Measurements from ENCODE around the gene TBCE. TPM values are rescaled to one million over a fixed set of nuclear protein-coding genes. Genes with fewer than 3 reads are reported as not detected.

The TBCE gene
- total and polyA plus RNA-seq, 7 donors: 20.6 to 41.5 (median 26.8) TPM

DNA sequence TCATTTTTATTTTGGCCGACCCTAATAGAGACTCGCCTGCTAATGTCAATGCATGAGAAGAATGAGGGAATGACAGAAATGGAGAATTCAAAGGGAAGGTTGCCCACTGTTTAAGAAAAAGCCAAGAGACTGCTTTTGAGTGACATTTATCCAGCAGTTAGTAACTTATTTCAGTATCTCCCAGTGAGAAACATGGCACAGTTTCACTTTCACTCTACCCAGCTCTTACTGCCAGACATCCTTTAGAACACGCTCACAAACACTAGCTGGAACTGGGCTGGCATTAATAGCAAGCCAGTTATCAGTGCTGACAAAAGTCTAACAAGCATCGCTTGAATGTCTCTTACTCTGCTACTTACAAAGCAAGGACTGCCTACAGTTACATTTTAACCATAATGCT is 30.3 kb upstream of the TBCE start:
- Histone ChIP-seq H3K9me3 (no peaks in the 10 kb centered on the region), H3K4me1 (peaks cover 7% of the 10 kb centered on the region), H3K36me3 (ENCODE audit: insufficient read depth in 1 of 2, low read depth in 1 of 2) (peaks cover 4 to 62% of the 10 kb centered on the region in 2 donors), H3K27ac (no peak overlapping the region), H3K27me3 (ENCODE audit: insufficient read depth in 3 of 3, low read length in 2 of 3) (no peaks in the 10 kb centered on the region), H3K4me3 (no peak overlapping the region)
- 82 to 89% (median 83%) methylated on average over 4 of the region's 4 CpGs for WGBS, 3 donors
- ATAC-seq (no peak), DNase-seq (no peak)
- TF ChIP-seq, protein P1, sequence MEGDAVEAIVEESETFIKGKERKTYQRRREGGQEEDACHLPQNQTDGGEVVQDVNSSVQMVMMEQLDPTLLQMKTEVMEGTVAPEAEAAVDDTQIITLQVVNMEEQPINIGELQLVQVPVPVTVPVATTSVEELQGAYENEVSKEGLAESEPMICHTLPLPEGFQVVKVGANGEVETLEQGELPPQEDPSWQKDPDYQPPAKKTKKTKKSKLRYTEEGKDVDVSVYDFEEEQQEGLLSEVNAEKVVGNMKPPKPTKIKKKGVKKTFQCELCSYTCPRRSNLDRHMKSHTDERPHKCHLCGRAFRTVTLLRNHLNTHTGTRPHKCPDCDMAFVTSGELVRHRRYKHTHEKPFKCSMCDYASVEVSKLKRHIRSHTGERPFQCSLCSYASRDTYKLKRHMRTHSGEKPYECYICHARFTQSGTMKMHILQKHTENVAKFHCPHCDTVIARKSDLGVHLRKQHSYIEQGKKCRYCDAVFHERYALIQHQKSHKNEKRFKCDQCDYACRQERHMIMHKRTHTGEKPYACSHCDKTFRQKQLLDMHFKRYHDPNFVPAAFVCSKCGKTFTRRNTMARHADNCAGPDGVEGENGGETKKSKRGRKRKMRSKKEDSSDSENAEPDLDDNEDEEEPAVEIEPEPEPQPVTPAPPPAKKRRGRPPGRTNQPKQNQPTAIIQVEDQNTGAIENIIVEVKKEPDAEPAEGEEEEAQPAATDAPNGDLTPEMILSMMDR (IDR thresholded peaks at IDR 0.05): no peak
- intact Hi-C loops (cut with DNase I): no loop called here

DNA sequence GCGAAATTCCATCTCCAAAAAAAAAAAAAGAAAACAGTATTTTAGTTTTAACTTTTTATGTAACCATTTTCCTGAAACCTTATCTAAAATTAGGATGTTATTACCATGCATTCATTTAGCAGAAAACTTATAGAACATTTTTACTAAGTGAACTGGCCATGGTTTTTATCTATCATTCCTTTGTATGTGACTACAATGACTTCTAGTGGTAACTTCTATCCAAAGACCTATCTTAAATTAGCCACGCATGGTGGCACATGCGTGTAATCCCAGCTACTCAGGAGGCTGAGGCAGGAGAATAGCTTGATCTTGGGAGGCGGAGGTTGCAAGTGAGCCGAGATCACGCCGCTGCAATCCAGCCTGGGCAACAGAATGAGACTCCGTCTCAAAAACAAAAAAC is 27.5 kb upstream of the TBCE start:
- WGBS, 3 donors: 81 to 83% (median 82%) methylated on average over 8 of the region's 8 CpGs
- ATAC-seq: no peak
- no peaks in the 10 kb centered on the region for H3K9me3 ChIP-seq
- intact Hi-C loops (cut with DNase I): no loop called here
- TF ChIP-seq, protein P1 (IDR thresholded peaks at IDR 0.05): no peak
- H3K27ac ChIP-seq: no peak overlapping the region
- H3K4me3 ChIP-seq: no peak overlapping the region
- no peaks in the 10 kb centered on the region for H3K27me3 ChIP-seq (ENCODE audit: insufficient read depth in 3 of 3, low read length in 2 of 3)
- H3K36me3 ChIP-seq (ENCODE audit: insufficient read depth in 1 of 2, low read depth in 1 of 2): peaks cover 4 to 87% of the 10 kb centered on the region in 2 donors
- DNase-seq: no peak
- no peaks in the 10 kb centered on the region for H3K4me1 ChIP-seq

DNA sequence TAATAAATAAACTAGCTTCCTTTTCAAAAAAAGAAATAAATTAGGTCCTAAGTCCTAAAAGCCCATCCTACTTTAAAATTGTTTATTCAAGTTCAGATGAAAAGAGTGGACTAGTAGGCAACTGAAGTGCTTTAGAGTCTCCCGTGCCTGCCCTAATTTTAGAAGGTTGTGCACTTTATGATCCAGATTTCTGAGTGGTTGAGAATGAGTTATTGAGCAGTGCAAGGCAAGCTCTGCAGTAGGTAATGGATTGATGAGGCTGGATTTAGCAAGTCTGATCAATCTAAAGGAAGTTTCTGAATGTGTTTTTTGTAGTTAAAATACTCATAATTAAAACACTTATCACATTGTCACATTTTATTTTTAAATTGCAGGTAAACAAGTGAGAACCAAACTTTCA is 25.9 kb upstream of the TBCE start:
- H3K4me3 ChIP-seq: no peak overlapping the region
- no peak for DNase-seq
- no peak for ATAC-seq
- peaks cover 4 to 88% of the 10 kb centered on the region in 2 donors for H3K36me3 ChIP-seq (ENCODE audit: insufficient read depth in 1 of 2, low read depth in 1 of 2)
- WGBS, 3 donors: 32 to 63% (median 41%) methylated on average over 1 of the region's 1 CpG
- H3K27me3 ChIP-seq (ENCODE audit: insufficient read depth in 3 of 3, low read length in 2 of 3): no peaks in the 10 kb centered on the region
- H3K27ac ChIP-seq: no peak overlapping the region
- intact Hi-C loops (cut with DNase I): no loop called here
- no peaks in the 10 kb centered on the region for H3K4me1 ChIP-seq
- TF ChIP-seq, protein P1 (IDR thresholded peaks at IDR 0.05): no peak
- no peaks in the 10 kb centered on the region for H3K9me3 ChIP-seq

DNA sequence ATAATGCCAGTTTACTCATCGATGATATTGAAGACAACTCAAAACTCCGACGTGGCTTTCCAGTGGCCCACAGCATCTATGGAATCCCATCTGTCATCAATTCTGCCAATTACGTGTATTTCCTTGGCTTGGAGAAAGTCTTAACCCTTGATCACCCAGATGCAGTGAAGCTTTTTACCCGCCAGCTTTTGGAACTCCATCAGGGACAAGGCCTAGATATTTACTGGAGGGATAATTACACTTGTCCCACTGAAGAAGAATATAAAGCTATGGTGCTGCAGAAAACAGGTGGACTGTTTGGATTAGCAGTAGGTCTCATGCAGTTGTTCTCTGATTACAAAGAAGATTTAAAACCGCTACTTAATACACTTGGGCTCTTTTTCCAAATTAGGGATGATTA is 25.2 kb upstream of the TBCE start:
- no peaks in the 10 kb centered on the region for H3K4me1 ChIP-seq
- no peak overlapping the region for H3K27ac ChIP-seq
- intact Hi-C loops (cut with DNase I): no loop called here
- DNase-seq: no peak
- TF ChIP-seq, protein P1 (IDR thresholded peaks at IDR 0.05): no peak
- H3K4me3 ChIP-seq: no peak overlapping the region
- H3K27me3 ChIP-seq (ENCODE audit: insufficient read depth in 3 of 3, low read length in 2 of 3): no peaks in the 10 kb centered on the region
- no peak for ATAC-seq
- H3K36me3 ChIP-seq (ENCODE audit: insufficient read depth in 1 of 2, low read depth in 1 of 2): peaks cover 4 to 86% of the 10 kb centered on the region in 2 donors
- WGBS, 3 donors: 45 to 53% (median 52%) methylated on average over 6 of the region's 6 CpGs
- no peaks in the 10 kb centered on the region for H3K9me3 ChIP-seq

DNA sequence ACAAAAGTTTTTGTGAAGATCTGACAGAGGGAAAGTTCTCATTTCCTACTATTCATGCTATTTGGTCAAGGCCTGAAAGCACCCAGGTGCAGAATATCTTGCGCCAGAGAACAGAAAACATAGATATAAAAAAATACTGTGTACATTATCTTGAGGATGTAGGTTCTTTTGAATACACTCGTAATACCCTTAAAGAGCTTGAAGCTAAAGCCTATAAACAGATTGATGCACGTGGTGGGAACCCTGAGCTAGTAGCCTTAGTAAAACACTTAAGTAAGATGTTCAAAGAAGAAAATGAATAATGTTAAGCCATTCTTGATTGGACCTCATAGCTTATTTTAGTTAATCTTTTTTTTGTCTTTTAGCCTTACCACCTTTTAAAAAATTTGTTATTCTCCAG is 24.8 kb upstream of the TBCE start:
- intact Hi-C loops (cut with DNase I): no loop called here
- H3K36me3 ChIP-seq (ENCODE audit: insufficient read depth in 1 of 2, low read depth in 1 of 2): peaks cover 4 to 81% of the 10 kb centered on the region in 2 donors

More for the DNA sequence above, 24.8 kb upstream of the TBCE start:
- ATAC-seq (no peak), DNase-seq (no peak)
- 91 to 92% (median 91%) methylated on average over 3 of the region's 3 CpGs for WGBS, 3 donors
- H3K27ac ChIP-seq: no peak overlapping the region
- no peaks in the 10 kb centered on the region for H3K9me3 ChIP-seq
- no peaks in the 10 kb centered on the region for H3K27me3 ChIP-seq (ENCODE audit: insufficient read depth in 3 of 3, low read length in 2 of 3)
- no peak overlapping the region for H3K4me3 ChIP-seq
- no peaks in the 10 kb centered on the region for H3K4me1 ChIP-seq
- TF ChIP-seq, protein P1 (IDR thresholded peaks at IDR 0.05): no peak
